Effector memory CD4-positive, alpha-beta T cell (primary cell): ENCODE results near the gene NAALADL1.

Experiments
- DNase-seq, 3 donors: peaks; one replicate each; pipeline ENCODE4 v3.0.0-alpha.2; 2020
- H3K27ac ChIP-seq: 2 replicates; pipeline ENCODE4 v1.7.0; 2013; ENCODE audit warnings: mild to moderate bottlenecking, low read length, moderate library complexity; ENCODE audit not compliant: insufficient read depth, poor library complexity, severe bottlenecking
- H3K27me3 ChIP-seq: replicated peaks from 2 replicates; pipeline ENCODE4 v1.7.0; 2013; ENCODE audit warnings: mild to moderate bottlenecking, low read length; ENCODE audit not compliant: insufficient read depth, control insufficient read depth, poor library complexity, severe bottlenecking
- H3K36me3 ChIP-seq: 2 replicates; pipeline ENCODE4 v1.7.0; 2013; ENCODE audit warnings: mild to moderate bottlenecking, low read length, moderate library complexity; ENCODE audit not compliant: control insufficient read depth, insufficient read depth
- H3K4me1 ChIP-seq: 2 replicates; pipeline ENCODE4 v1.7.0; 2013; ENCODE audit warnings: low read length, mild to moderate bottlenecking; ENCODE audit not compliant: control insufficient read depth, insufficient read depth, poor library complexity, severe bottlenecking
- H3K4me3 ChIP-seq: 2 replicates; pipeline ENCODE4 v1.7.0; 2013; ENCODE audit warnings: low read length, low read depth, mild to moderate bottlenecking; ENCODE audit not compliant: insufficient read depth, poor library complexity, severe bottlenecking
- H3K9me3 ChIP-seq: 2 replicates; pipeline ENCODE4 v1.7.0; 2013; ENCODE audit warnings: mild to moderate bottlenecking, low read length, moderate library complexity; ENCODE audit not compliant: control insufficient read depth

Gene NAALADL1

GRCh38 chr11:65095974-65096806 is 37.8 kb upstream of the NAALADL1 start, which contains the start of gene VPS51:
VPS51 (plus strand) TSS chr11:65096214; CDS start chr11:65096251, 37 bp downstream.
- H3K27ac ChIP-seq, result peak within 1 kb of the TSS; percentile 86
- H3K9me3 ChIP-seq, result no peaks in the 10 kb centered on the region
- peaks cover 21% of the 10 kb centered on the region for H3K4me1 ChIP-seq
- H3K27me3 ChIP-seq, result no peaks in the 10 kb centered on the region
- peaks cover 6% of the 10 kb centered on the region for H3K36me3 ChIP-seq
- H3K4me3 ChIP-seq, result peak within 1 kb of the TSS; percentile 76
- DNase-seq, result peak; percentile 72 to 76 (median 73)

DNA sequence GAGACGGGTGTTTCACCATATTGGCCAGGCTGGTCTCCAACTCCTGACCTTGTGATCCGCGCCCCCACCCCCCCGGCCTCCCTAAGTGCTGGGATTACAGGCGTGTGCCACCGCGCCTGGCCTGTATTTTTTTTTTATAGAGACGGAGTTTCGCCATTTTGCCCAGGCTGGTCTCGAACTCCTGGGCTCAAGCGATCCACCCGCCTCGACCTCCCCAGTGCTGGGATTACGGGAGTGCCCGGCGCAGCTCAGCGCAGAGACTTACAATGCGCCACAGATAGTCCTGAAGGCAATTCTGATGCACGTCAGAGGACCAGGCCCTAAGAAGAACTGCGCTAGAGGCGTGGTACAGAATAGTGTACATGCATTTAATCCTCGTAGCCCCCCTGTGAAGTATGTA is 37.1 kb upstream of the NAALADL1 start:
- peaks cover 21% of the 10 kb centered on the region for H3K4me1 ChIP-seq
- DNase-seq, result no peak
- H3K36me3 ChIP-seq, result peaks cover 6% of the 10 kb centered on the region
- H3K27ac ChIP-seq, result no peak overlapping the region
- H3K27me3 ChIP-seq, result no peaks in the 10 kb centered on the region
- H3K9me3 ChIP-seq, result no peaks in the 10 kb centered on the region
- H3K4me3 ChIP-seq, result no peak overlapping the region

- peaks cover 31% of the 10 kb centered on the region for H3K36me3 ChIP-seq
- H3K9me3 ChIP-seq, result no peaks in the 10 kb centered on the region
- peaks cover under 1% of the 10 kb centered on the region for H3K4me1 ChIP-seq
- H3K27ac ChIP-seq, result no peak overlapping the region
- DNase-seq, result no peak
- H3K4me3 ChIP-seq, result no peak overlapping the region
- no peaks in the 10 kb centered on the region for H3K27me3 ChIP-seq
Observed at GRCh38 chr11:65090628-65091027, 32.3 kb upstream of the NAALADL1 start.

DNA sequence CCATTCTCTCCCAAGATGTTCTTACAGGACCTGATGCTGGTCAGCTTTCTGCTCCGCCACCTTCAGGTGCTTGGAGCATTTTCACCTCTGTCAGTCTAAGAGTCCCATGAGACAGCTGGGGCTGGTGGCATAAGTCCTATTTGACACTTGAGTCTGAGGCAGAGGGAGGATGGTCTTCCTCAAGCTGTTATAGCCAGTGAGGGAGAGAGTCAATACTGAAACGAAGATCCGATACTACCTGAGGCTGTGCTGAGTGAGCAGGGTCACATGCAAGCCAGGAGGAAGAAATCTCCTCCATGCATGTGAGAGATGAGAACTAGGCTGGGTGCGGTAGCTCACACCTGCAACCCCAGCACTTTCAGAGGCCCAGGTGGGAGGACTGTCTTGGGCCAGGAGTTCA is 31.3 kb upstream of the NAALADL1 start:
- Histone ChIP-seq H3K27ac (no peak overlapping the region), H3K36me3 (peaks cover 31% of the 10 kb centered on the region), H3K9me3 (no peaks in the 10 kb centered on the region), H3K4me1 (peaks cover 8% of the 10 kb centered on the region), H3K27me3 (no peaks in the 10 kb centered on the region), H3K4me3 (no peak overlapping the region)
- DNase-seq, result no peak

- H3K27ac ChIP-seq, result no peak overlapping the region
- no peaks in the 10 kb centered on the region for H3K9me3 ChIP-seq
- no peaks in the 10 kb centered on the region for H3K27me3 ChIP-seq
- H3K4me1 ChIP-seq, result peaks cover 16% of the 10 kb centered on the region
- no peak overlapping the region for H3K4me3 ChIP-seq
- H3K36me3 ChIP-seq, result peaks cover 31% of the 10 kb centered on the region
- no peak for DNase-seq
Observed at GRCh38 chr11:65087827-65088226, 29.5 kb upstream of the NAALADL1 start.

GRCh38 chr11:65087216-65087615 is 28.9 kb upstream of the NAALADL1 start:
- H3K4me1 ChIP-seq, result peaks cover 16% of the 10 kb centered on the region
- H3K27me3 ChIP-seq, result no peaks in the 10 kb centered on the region
- no peak overlapping the region for H3K27ac ChIP-seq
- H3K9me3 ChIP-seq, result no peaks in the 10 kb centered on the region
- peaks cover 31% of the 10 kb centered on the region for H3K36me3 ChIP-seq
- DNase-seq, result no peak
- no peak overlapping the region for H3K4me3 ChIP-seq

DNA sequence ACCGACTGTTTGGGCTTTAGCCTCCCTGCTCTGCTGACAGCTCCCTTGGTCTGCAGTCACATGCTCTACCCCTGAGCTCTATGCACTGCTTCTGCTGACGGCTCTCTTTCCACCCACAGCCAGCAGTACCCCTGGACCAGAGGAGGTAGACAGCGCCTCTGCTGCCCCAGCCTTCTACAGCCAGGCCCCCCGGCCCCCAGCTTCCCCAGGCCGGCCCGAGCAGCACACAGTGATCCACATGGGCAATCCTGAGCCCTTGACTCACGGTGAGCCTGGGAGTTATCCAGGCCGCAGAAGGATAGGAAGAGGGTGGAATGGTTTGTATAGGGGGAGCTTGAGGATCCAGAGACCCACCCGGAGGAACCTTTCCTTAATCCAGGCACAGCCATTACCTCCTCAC is 28.5 kb upstream of the NAALADL1 start:
- Histone ChIP-seq H3K27me3 (no peaks in the 10 kb centered on the region), H3K9me3 (no peaks in the 10 kb centered on the region), H3K4me1 (peaks cover 16% of the 10 kb centered on the region), H3K36me3 (peaks cover 31% of the 10 kb centered on the region), H3K27ac (no peak overlapping the region), H3K4me3 (no peak overlapping the region)
- no peak for DNase-seq

- H3K4me3 ChIP-seq, result no peak overlapping the region
- no peak overlapping the region for H3K27ac ChIP-seq
- peaks cover 31% of the 10 kb centered on the region for H3K36me3 ChIP-seq
- H3K27me3 ChIP-seq, result no peaks in the 10 kb centered on the region
- DNase-seq, result no peak
- peaks cover 16% of the 10 kb centered on the region for H3K4me1 ChIP-seq
- no peaks in the 10 kb centered on the region for H3K9me3 ChIP-seq
Observed at GRCh38 chr11:65085446-65085845, 27.1 kb upstream of the NAALADL1 start.

GRCh38 chr11:65084598-65085375 is 26.4 kb upstream of the NAALADL1 start:
- Histone ChIP-seq H3K4me1 (peaks cover 16% of the 10 kb centered on the region), H3K27ac (peak overlapping the region; percentile 95), H3K9me3 (no peaks in the 10 kb centered on the region), H3K4me3 (peak overlapping the region; percentile 83), H3K27me3 (no peaks in the 10 kb centered on the region), H3K36me3 (peaks cover 31% of the 10 kb centered on the region)
- no peak for DNase-seq
